Lower leg skin (tissue), 3 donors: ENCODE measurements around the gene PMF1.

Source experiments
- POLR2A ChIP-seq, 2 donors: fragments of 450-650 bp; IDR thresholded peaks; one replicate each; pipeline ENCODE4 v1.6.1; 2016 to 2017; ENCODE audit warnings: antibody characterized with exemption in 2 of 2, mild to moderate bottlenecking in 1 of 2, moderate library complexity in 1 of 2
- TF ChIP-seq, protein P1 (sequence below), 3 donors: fragments of 450-650 bp; IDR thresholded peaks; one replicate each; pipeline ENCODE4 v1.5.1; 2016; ENCODE audit warnings: antibody characterized with exemption in 3 of 3, mild to moderate bottlenecking in 3 of 3, moderate library complexity in 2 of 3

DNA sequence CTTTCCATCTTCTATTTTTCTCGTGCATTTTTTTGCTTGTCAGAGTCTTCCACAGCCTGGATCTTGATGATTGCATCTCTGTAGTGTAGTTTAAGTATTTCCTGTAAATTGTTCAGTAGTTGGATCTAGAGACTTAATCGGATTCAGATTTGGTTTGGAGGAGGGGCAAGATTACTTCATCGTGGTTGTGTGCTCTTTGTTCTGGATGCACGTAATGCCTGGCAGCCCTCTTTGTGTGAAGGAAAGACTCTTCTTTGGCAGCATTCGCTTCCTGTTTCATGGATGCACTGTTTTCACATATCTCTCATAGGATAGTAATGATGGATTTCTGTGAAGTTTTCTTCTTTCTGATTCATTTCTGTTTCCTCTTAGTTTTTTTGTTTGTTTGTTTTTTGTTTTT is 45.3 kb upstream of the PMF1 start:
- TF ChIP-seq, protein P1, sequence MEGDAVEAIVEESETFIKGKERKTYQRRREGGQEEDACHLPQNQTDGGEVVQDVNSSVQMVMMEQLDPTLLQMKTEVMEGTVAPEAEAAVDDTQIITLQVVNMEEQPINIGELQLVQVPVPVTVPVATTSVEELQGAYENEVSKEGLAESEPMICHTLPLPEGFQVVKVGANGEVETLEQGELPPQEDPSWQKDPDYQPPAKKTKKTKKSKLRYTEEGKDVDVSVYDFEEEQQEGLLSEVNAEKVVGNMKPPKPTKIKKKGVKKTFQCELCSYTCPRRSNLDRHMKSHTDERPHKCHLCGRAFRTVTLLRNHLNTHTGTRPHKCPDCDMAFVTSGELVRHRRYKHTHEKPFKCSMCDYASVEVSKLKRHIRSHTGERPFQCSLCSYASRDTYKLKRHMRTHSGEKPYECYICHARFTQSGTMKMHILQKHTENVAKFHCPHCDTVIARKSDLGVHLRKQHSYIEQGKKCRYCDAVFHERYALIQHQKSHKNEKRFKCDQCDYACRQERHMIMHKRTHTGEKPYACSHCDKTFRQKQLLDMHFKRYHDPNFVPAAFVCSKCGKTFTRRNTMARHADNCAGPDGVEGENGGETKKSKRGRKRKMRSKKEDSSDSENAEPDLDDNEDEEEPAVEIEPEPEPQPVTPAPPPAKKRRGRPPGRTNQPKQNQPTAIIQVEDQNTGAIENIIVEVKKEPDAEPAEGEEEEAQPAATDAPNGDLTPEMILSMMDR (IDR thresholded peaks at IDR 0.05) = no peak
- no peak for TF ChIP-seq POLR2A (IDR thresholded peaks at IDR 0.05)
